OCI-LY7 (cell line): ENCODE measurements around the gene NRN1.

Experiments
- CTCF ChIP-seq: fragments of 200-600 bp; sonication (generic); conservative IDR thresholded peaks from 2 replicates; pipeline ENCODE4 v1.5.1; 2014; ENCODE audit warnings: mild to moderate bottlenecking, antibody characterized with exemption, low read length, moderate library complexity, mixed read lengths
- EZH2phosphoT487 ChIP-seq: fragments of 200-600 bp; sonication (generic); IDR thresholded peaks from 2 replicates; pipeline ENCODE4 v1.6.1; 2018; ENCODE audit warnings: low read depth, borderline replicate concordance, mild to moderate bottlenecking, mixed run types, antibody characterized with exemption, low read length, moderate library complexity, mixed read lengths

- no peak for TF ChIP-seq CTCF
- TF ChIP-seq EZH2phosphoT487 = no peak
Observed at GRCh38 chr6:5994999-5995657, 11.6 kb downstream of the NRN1 start.
